ENCODE data around the gene LUZP2. TPM values are rescaled to one million over a fixed set of nuclear protein-coding genes. Genes with fewer than 3 reads are reported as not detected.

Gene LUZP2
- total and polyA plus RNA-seq, 2 donors (not counting 1 experiment from before 2014, with no cell fraction given) = not detected

- Mint-ChIP-seq H3K27me3 (no peaks in the 10 kb centered on the region), H3K4me3 (no peak overlapping the region), H3K9me3 (ENCODE audit: insufficient read depth) (no peaks in the 10 kb centered on the region), H3K27ac (no peak overlapping the region), H3K4me1 (no peaks in the 10 kb centered on the region)
- Histone ChIP-seq H3K4me2 (replicated peaks; ENCODE audit: low read depth, low read length, poor library complexity, severe bottlenecking) (no peak overlapping the region), H4K20me1 (ENCODE audit: control insufficient read depth, insufficient read depth, low read length, poor library complexity, severe bottlenecking) (no peaks in the 10 kb centered on the region), H3K27ac (ENCODE audit: low read length in 2 of 2) (no peak overlapping the region), H3K4me3 (ENCODE audit: control extremely low read depth in 1 of 5, extremely low read depth in 1 of 5, insufficient read depth in 1 of 5, low read depth in 2 of 5, low read length in 4 of 5) (no peak overlapping the region), H3K79me2 (ENCODE audit: control insufficient read depth, insufficient read depth, low read length) (no peaks in the 10 kb centered on the region), H3K27me3 (replicated peaks in 1 of 4; ENCODE audit: control extremely low read depth in 1 of 4, control insufficient read depth in 3 of 4, insufficient read depth in 4 of 4, low read length in 3 of 4) (no peaks in the 10 kb centered on the region), H3K9me3 (ENCODE audit: control extremely low read depth in 1 of 3, control insufficient read depth in 2 of 3, insufficient read depth in 1 of 3, low read length in 2 of 3) (no peaks in the 10 kb centered on the region), H2AFZ (ENCODE audit: insufficient read depth, low read depth, low read length, poor library complexity, severe bottlenecking) (no peak overlapping the region), H3K9ac (ENCODE audit: low read length) (no peak overlapping the region), H3K4me1 (ENCODE audit: control insufficient read depth in 2 of 2, insufficient read depth in 2 of 2, low read length in 2 of 2) (no peaks in the 10 kb centered on the region), H3K36me3 (replicated peaks in 1 of 2; ENCODE audit: control extremely low read depth in 1 of 2, control insufficient read depth in 1 of 2, extremely low read depth in 1 of 2, insufficient read depth in 2 of 2, low read length in 1 of 2) (no peaks in the 10 kb centered on the region)
- ATAC-seq (ENCODE audit: low read depth) = no peak
- ChIA-PET POLR2A (no interaction called here), CTCF (no interaction called here)
- DNase-seq = no peak
- TF ChIP-seq EZH2 (IDR thresholded peaks at IDR 0.05; ENCODE audit: borderline replicate concordance, insufficient read depth, low read depth, low read length, poor library complexity, severe bottlenecking) (no peak), CTCF (IDR thresholded peaks at IDR 0.05) (no peak)
- intact Hi-C loops (cut with micrococcal nuclease) = no loop called here
- no CpG with 5 or more reads among the region's 2 CpGs for WGBS (ENCODE audit: insufficient coverage)
Observed at GRCh38 chr11:24837112-24837511, 340.3 kb downstream of the LUZP2 start.

- no peak overlapping the region for H3K4me3 ChIP-seq (ENCODE audit: control extremely low read depth in 1 of 5, extremely low read depth in 1 of 5, insufficient read depth in 1 of 5, low read depth in 2 of 5, low read length in 4 of 5)
- ATAC-seq (ENCODE audit: low read depth) (no peak), DNase-seq (no peak)
- intact Hi-C loops (cut with micrococcal nuclease) = no loop called here
- Mint-ChIP-seq H3K27me3 (no peaks in the 10 kb centered on the region), H3K27ac (no peak overlapping the region), H3K4me3 (no peak overlapping the region), H3K9me3 (ENCODE audit: insufficient read depth) (no peaks in the 10 kb centered on the region), H3K4me1 (no peaks in the 10 kb centered on the region)
- POLR2A ChIA-PET = no interaction called here
- H3K9ac ChIP-seq (ENCODE audit: low read length) = no peak overlapping the region
- no peaks in the 10 kb centered on the region for H3K79me2 ChIP-seq (ENCODE audit: control insufficient read depth, insufficient read depth, low read length)
- no peaks in the 10 kb centered on the region for H3K27me3 ChIP-seq (replicated peaks in 1 of 4; ENCODE audit: control extremely low read depth in 1 of 4, control insufficient read depth in 3 of 4, insufficient read depth in 4 of 4, low read length in 3 of 4)
- WGBS (ENCODE audit: insufficient coverage) = no CpG with 5 or more reads among the region's 2 CpGs
- no peak overlapping the region for H2AFZ ChIP-seq (ENCODE audit: insufficient read depth, low read depth, low read length, poor library complexity, severe bottlenecking)
- no peaks in the 10 kb centered on the region for H3K4me1 ChIP-seq (ENCODE audit: control insufficient read depth in 2 of 2, insufficient read depth in 2 of 2, low read length in 2 of 2)
- no peaks in the 10 kb centered on the region for H3K36me3 ChIP-seq (replicated peaks in 1 of 2; ENCODE audit: control extremely low read depth in 1 of 2, control insufficient read depth in 1 of 2, extremely low read depth in 1 of 2, insufficient read depth in 2 of 2, low read length in 1 of 2)
- no peaks in the 10 kb centered on the region for H4K20me1 ChIP-seq (ENCODE audit: control insufficient read depth, insufficient read depth, low read length, poor library complexity, severe bottlenecking)
- no peak for TF ChIP-seq EZH2 (IDR thresholded peaks at IDR 0.05; ENCODE audit: borderline replicate concordance, insufficient read depth, low read depth, low read length, poor library complexity, severe bottlenecking)
- no peak for TF ChIP-seq CTCF (IDR thresholded peaks at IDR 0.05)
- H3K4me2 ChIP-seq (replicated peaks; ENCODE audit: low read depth, low read length, poor library complexity, severe bottlenecking) = no peak overlapping the region
- no peaks in the 10 kb centered on the region for H3K9me3 ChIP-seq (ENCODE audit: control extremely low read depth in 1 of 3, control insufficient read depth in 2 of 3, insufficient read depth in 1 of 3, low read length in 2 of 3)
- H3K27ac ChIP-seq (ENCODE audit: low read length in 2 of 2) = no peak overlapping the region
- CTCF ChIA-PET = no interaction called here
Observed at GRCh38 chr11:24842308-24842707, 345.5 kb downstream of the LUZP2 start.
